CD4-positive, alpha-beta T cell treated with Interleukin-1 beta for 1 hour (primary cell): Measurements from ENCODE around the gene BCL11B.

Experiments
- DNase-seq, 2 donors: peaks; one replicate each; pipeline ENCODE4 v3.0.0-alpha.2; 2020 to 2022

BCL11B gene

DNA sequence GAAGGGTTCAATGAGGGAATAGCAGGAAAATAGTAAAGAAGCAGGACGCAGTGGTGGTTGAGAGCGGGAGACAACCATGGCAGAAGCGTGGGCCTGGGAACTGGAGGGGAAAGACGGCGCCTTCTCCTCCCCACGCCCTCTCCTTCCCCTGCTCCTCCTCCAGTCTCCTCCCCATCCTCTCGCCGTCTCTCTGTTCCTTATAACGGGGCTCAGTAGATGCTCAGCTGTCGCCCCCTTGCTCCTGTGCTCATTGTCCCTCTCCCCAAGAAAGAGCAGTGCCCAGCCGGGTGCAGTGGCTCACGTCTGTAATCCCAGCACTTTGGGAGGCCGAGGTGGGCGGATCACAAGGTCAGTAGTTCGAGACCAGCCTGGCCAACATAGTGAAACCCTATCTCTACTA is 142.0 kb downstream of the BCL11B start:
- no peak for DNase-seq

DNA sequence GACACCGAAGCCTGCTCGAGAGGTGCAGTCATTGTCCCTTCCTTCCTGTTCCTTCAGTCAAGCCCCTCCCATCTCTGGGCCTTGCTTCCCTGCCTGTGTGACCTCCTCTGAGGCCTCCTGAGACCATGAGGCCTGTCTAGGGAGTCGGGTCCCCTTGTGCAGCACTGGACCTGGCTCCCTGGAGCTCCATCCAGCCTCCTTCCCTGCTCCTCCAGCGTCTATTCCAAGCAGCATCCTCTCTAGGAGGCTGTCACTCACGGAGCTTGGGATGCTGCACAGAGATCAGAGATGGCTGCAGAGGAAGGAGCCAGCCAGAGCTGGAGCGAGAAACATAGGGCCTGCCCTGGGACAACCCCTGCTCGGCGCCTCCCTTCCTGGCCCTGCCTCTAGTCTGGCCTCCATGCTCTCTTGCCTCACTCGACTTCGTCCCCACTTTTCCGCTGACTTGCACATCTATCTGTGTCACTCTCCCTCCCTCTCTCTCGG is 142.7 kb downstream of the BCL11B start:
- no peak for DNase-seq

DNA sequence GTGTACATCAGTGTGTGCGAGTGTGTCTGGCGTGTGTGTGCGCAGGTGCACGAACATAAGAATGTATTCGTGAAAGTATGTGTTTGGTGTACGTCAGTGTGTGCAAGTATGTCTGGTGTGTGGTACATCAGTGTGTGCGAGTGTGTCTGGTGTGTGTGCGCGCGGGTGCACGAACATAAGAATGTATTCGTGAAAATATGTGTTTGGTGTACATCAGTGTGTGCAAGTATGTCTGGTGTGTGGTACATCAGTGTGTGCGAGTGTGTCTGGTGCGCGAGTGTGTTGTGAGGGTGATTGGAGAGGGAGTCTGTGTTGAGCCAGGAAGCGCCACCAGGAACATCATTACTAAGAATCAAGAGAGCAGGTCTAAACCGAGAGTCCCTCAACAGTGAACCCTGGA is 143.8 kb downstream of the BCL11B start:
- no peak for DNase-seq

DNA sequence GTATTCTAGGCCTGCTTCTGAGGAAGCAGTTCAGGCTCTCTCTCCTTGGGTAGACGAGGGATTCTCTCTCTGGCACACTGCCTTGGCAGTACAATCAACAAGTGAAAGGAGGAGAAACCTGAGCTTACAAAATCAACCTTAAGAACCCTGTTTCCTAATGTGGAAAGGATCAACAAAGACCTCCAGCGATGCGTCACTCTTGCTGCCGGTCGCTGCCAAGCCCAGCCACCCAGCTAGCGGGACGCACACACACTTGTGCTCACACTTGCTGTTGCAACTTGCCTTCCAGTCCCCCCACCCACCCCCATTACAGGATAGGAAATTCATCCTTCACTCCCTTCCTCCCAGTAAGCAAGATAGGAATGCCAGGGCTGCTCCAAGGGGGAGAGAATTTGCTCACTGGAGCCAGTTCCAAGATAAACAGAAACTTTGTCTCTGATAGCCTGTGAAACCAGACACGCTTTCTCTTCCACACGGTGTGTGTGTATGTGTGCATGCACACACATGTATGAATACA is 144.3 kb downstream of the BCL11B start:
- no peak for DNase-seq

DNA sequence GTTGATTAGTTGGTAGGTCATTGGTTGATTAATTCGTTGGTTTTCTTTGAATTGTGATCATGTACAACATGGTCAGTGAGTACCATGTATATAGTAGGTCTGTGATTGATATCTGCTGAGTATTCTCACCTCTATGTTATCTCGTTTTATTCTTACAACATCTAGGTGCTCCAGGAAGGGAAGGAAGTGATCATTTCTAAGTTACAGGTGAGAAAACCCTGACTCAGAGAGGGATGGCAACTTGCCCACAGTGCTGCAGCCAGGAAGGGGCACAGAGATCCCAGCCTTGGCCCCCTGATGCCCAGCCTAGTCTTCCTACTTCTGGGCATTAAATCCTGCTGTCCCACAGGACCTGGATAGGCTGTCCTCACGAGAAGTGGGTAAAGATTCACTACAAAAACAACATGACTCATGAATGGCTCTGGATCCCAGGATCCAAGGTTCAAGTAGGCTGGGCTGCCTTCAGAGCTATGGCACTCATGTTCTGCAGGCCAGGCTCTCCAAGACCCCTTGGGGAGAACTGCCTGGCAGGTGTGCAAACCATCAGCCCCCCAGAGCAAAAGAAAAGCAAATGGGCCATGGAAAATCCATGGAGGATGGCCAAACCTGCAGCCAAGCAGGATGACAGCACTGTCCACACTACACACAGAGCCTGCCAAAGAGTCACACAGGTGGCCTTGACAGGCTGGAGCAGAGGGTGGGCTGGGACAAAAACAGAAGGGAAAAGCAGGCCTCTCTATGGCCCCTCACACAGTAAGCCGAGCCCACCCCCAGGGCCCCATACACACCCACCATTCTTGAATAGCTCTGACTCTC is 146.2 kb downstream of the BCL11B start:
- no peak for DNase-seq

DNA sequence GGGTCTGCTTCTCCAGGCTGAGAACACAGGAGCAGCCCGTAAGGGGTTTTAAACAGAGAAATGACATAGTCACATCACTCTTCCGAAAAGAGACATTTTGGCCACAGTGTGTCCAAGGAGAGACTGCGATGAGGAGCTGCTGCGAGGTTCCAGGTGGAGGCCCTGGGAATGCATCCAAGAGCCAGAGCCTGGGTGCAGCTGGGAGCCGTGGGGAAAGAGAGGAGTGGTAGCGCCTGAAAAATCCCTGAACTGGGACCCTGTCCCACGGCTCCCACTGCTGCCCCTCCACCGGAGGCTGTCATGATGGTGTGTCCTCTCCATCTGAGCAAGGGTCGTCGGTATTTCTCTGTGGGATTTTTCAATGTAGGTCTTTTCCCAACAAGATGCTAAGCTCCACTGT is 146.9 kb downstream of the BCL11B start:
- DNase-seq: no peak

DNA sequence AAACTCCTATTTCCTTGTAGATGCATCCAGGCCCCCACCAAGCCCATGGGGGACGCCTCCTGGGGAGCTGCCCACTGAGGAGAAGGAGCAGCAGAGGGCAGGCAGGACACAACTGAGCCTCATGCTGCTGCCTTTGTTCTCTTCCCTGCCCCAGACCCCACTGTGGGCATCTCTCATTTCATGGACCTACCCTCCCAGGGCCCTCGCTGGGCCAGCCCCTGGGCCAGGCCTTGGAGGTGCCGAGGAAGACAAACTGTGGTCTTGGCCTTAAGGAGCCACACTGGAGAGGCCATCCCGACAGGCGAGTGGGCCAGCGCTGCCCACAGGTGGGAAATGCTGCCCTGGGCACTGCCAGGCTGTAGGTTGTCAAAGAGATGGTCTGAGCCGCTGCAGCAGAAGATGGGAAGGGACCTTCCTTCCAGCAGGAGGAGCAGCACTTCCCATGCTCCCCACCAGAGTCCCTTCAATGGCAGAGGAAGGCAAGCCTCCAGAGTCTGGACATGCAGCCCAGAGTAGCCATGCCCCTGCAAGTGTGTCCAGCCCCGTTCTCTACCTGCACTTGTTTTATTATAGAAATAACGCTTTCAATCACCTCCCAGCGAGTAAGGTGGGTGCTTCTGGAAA is 147.4 kb downstream of the BCL11B start:
- no peak for DNase-seq

DNA sequence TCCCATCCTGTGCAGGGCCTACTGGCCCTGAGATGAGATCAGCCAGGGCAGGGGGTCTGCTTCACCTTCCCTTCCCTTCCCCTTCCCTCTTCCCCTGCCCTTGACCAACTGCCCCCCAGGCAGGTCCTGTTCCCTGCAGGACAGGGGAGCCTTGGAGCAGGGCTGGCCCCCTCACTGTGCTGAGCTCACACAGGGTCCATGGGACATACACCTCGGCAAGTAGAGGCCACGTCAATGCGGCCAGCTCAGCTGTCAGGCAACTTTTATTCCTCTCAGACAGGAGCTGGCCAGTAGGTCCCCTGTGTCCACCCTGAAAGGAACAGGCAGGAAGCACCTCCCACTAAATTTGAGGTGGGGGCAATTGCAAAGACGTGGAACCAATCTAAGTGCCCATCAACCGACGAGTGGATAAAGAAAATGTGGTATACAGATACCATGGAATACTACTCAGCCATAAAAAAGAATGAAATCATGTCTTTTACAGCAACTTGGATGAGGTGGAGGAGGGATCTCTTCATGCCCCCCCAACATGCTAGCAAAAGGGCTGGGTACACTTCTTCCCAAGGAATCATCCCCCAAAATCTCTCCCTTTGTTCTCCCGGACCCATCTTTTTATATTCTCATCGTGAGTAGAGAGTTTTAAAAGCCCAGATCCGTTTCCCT is 148.7 kb downstream of the BCL11B start:
- DNase-seq: no peak

DNA sequence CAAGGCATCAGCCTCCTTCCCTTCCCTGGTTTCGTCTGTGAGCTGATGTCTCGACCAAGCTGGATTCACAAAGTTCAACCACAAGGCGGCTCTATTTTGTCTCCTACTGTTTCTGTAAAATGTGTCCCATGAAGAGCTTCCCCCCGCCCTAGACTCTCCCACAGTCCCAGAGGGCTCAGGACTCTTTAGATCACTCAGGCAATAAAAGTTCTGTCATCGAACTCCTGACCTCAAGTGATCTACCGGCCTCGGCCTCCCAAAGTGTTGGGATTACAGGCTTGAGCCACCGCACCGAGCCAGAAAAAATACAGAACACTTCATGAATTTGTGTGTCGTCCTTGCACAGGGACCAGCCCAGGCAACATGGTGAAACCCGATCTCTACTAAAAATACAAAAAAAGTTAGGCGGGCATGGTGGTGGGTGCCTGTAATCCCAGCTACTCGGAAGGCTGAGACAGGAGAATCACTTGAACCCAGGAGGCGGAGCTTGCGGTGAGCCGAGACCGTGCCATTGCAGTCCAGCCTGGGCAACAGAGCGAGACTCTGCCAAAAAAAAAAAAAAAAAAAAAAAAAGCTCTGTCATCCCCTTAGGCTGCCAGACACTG is 149.4 kb downstream of the BCL11B start:
- no peak for DNase-seq

DNA sequence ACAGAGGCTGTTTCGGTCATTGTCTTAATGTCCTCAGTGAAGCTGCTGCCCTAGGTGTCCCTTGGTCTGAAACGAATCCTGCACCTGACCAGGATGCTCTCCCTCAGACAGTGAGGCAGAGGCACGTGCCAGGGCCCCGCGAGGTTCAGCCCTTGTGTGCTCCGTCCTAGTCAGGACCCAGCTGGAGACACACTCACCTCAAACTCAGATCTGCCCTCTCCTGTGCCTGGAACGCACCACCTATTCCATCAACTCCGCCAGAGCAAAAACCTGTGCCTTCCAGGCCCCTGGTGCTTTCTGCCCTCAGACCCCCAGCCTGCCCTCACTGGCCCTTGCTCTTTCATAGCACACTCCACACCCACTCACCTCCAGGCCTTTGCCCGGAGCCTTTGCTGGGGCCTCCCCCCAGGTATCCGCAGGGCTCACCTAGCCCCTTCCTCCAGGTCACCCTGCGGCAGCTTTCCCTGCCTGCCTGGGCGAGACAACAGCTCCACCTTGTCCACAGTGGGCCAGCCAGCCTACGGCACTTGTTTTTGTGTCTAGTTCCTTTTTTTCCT is 150.6 kb downstream of the BCL11B start:
- no peak for DNase-seq

DNA sequence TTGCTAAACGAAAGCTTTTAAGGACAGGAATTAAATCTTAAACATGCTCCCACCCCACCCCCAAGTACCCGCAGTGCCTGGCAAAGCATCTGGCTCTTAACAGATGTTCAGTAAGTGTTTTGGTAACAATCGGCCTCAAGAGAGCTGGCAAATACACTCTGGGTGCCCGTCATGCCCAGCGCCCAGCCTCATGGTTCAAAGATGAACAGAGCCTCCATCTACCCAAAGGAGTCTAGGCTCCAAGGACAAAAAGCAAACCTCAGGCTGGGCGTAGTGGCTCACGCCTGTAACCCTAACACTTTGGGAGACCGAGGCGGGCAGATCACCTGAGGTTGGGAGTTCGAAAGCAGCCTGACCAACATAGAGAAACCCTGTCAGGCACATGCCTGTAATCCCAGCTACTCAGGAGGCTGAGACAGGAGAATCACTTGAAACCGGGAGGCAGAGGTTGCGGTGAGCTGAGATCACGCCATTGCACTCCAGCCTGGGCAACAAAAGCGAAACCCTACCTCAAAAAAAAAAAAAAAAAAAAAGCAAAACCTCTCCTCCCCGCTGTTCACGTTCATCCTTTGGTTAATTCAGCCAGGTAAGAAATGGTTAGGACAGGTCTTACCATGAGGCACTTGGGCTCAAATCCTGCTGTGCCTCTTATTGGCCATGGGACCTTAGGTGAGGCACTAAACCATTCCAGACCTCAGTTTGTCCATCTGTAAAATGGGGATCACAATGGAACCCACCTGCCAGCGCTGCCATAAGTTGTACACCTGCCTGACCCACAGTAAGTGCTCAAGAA is 151.3 kb downstream of the BCL11B start:
- no peak for DNase-seq

DNA sequence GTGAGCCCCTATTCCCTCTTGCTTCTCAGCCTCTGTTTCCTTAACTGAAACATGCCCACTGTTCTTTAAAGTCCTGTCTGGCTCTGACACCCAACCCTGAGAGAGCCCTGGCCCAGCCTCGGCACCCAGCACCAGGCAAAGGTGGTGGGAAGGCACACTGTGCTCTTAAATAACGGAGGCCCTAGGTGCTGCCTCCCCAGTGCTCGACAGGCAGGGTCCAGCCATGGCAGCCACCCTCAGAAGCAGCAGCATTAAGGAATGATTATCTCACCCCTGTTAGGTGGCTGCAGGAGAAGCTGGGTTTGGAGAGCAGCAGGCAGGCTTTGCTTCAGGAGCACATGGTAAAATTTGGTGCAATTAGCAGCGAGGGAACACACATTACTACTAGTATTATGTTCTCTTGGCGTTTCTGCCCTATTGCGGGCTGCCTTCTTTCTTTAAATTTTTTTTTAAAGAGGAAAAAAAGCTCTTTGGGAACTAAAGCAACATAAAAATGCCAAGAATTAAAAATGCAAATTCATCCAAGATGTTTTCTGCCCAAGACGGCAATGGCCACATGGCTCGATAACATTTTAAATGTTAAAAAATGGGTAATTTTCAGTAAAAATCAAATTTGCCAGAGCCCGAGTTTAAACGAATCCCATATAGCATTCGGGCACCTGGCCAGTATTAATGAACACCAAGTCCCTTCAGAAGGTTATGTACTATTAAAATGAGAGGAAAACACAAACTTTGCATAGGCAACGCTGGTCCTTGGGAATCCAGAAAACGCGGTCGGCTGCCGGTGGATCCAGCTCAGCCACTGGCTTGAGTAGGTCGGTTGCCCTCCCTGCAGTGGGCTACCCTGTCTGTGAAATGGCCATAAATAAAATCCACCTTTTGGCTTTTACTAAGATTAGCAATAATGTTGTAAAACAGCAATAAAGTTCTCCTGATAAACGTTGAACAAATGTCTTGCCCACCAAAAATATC is 152.2 kb downstream of the BCL11B start:
- DNase-seq: no peak
